RPMI7951 (cell line): Measurements from ENCODE around the gene HES7. TPM values are rescaled to one million over a fixed set of nuclear protein-coding genes. Genes with fewer than 3 reads are reported as not detected.
A peak's percentile ranks its signal among the peaks of the same experiment; 100 is the strongest.

Experiments
- DNase-seq: peaks from one replicate; pipeline ENCODE4 v3.0.0-alpha.2; 2012; ENCODE audit warnings: low read depth
- total RNA-seq: library from RNA; depleted of rRNA; stranded (reverse); fragments of >200 nt; shearing (Covaris generic); gene quantifications from 2 replicates; pipeline ENCODE4 v1.2.3, GENCODE V29; 2014

Gene HES7
- total RNA-seq, 1 experiment from 2014 or later: 0.48 TPM

DNA sequence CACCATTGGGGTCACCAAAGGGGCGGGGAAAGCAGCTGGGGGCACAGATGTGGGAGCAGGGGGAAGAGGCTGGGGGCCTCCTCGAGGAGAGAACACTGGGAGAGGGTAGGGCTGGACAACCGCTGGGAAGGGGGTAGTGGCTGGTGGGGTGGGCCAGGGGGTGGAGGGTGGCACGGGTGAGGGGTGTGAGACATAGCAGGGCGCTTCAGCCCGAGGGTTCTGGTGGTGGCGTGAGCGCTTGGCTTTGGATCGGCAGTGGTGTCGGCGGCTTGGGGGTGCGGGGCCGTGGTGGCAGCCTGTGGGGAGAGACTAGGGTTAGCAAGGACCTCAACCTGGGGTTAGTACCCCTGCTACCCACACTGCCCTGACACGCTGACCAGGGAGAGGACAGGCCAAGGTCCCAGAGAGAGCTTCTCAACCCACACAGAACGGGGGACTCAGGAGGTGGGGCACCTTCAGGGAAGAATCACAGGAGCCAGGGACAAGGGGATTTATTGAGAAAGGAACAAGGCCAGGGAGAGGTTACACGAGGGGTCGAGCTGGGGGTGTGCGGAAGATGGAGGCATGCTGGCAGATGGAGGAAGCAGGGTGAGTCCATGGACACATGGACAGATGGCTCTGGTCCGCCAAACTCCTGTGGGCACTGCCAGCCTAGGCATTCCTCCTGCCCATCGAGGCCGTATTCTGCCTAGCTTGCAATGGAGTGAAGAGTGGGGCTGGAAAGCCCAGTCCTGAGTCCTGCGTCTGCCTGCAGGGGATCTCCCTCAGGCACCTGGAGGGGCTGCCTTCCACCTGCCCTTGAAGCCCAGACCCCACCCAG lies 19.9 kb upstream of the HES7 start:
- DNase-seq: no peak

DNA sequence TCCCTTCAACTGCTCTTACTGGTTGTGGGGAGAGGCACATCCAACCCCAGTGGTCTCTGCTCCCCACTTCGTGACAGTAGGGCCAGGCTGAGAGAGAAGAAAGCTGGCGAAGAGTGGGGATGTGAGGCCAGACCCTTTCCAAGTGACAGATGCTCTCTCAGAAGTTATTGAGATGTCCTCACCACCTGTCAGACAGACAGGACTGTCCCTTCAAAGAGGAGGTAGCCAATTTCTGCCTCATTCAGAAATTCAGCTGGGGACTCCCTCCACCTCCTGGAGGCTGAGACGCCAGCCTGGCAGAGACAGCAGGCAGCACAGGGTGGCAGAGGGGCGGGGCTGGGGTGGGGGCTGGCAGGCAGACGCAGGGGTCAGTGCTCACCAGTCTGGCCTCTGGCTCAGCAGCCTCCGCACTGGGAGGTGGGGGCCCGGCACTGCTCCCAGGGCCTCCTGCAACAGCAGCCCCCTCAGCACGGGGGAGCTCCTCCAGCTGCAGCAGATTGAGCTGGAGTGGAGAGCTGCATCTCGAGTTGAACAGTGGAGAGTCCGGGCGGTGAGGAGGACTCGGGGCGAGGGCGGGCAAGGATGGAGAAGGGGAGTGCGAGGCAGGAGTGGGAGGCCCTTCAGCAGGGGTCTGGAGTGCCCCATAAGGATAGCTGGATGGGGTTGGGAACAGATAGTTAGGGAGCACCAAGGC lies 19.1 kb upstream of the HES7 start:
- DNase-seq: no peak

DNA sequence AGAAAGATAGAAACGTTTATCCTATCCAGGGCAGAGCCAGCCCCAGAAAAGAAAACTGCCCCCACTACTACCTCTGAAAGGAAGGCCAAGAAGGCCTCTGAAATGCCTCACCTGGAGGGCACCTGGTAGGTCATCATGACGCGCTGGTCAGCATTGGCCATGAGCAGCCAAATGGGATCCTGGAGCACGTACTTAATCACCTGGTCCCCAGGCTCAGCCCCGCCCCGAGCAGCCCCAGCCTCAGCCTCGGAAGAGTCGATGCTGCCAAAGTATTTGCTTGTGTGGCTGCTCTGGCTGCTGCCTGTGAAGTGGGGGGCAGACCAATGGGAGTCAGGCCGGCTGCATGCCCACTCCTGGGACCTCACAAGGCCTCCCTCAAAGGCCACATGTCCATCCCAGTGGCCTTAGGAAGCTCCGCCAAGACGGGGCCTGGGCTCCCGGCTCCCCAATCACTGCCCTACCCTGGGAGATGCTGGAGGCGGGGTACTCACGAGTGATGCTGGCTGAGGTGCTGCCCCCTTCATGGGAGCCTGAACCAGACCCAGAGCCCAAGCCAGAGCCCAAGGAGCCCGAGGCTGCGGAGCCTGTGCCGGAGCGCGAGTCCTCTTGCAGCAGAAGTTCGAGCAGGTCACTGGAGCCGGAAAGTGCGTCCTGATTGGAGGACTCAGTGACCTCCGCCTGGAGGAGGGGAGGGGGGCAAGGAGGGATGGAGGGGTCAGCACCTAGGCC lies 18.4 kb upstream of the HES7 start:
- no peak for DNase-seq

DNA sequence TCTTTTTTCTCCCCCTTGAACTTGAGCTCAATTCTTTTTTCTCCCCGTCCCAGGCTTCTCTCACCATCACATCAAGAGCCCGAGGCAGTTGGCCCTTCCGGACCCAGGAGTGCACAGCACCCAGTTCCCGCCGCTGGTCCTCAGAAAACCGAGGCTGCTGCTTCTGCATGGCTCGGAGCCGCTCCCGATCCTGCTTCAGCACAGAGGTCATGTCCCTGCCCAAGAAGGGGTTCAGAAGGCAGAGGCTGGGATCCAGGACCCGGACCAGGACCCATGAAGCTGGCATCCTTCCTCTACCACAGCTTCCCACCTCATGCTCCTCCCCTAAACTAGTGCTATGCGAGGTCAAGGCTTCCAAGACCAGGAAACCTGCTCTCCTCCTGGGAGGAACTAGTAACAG lies 17.8 kb upstream of the HES7 start:
- no peak for DNase-seq

DNA sequence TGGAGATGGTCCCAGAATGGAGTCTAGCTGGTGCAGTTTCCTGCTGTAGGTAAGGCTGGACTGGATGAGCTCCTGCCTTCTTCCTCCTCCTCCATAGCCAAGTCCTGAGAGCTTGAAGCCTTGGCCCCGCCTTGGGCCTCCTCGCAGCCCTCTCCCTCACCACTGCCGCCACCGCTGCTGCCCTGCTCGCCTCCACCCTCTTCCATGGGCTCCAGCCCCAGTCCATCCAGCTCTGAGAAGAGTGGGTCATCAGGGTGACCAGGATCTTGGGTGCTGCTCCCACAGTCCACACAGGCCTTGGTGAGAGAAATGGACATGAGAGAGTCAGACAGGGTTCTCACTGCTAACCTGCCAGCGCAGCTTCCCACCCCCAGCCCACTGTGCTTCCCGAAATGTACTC lies 17.1 kb upstream of the HES7 start:
- no peak for DNase-seq

DNA sequence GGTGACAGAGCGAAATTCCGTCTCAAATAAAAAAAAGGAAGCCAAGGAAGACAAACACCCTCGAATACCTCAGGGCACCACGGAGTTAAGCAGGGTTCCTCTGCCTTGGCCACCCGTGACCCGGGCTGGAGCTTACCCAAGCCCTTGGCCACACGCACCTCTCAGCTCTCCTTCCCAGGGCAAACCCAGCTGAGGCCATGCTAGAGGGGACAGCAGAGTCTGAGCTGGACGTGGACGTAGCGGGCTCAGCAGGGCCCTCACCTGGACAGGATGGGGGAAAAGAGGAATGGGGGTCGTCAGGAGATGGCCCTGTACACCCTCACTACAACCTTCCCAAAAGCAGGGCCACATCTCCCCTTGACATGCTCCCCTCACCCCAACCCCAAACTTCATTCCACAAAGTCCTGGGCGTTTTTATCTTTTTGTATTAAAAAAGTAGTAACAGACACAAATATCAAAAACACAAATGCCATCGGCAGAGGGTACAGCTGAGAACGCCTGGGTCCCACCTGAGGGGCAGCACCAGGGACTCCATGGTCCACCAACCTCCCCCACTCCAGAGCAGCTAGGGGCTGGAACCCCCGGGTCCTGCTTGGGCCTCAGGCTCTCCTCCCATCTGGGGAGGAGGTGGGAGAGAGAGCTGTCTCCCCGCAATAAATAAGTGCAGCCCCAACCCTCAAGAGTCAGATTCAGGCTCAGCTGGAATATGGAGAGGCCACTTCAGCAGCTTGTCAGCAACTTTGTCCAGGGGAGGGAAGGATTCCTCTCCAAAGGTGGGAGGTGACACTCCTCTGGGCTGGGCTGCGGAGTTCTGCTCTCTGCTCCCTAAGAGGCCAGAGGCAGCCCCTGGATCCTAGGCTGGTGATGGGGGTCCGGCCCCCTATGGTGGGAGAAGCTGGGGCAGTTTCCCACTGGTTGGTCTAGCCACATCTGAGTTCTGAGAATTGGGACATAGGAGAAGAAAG lies 16.4 kb upstream of the HES7 start:
- DNase-seq: no peak

DNA sequence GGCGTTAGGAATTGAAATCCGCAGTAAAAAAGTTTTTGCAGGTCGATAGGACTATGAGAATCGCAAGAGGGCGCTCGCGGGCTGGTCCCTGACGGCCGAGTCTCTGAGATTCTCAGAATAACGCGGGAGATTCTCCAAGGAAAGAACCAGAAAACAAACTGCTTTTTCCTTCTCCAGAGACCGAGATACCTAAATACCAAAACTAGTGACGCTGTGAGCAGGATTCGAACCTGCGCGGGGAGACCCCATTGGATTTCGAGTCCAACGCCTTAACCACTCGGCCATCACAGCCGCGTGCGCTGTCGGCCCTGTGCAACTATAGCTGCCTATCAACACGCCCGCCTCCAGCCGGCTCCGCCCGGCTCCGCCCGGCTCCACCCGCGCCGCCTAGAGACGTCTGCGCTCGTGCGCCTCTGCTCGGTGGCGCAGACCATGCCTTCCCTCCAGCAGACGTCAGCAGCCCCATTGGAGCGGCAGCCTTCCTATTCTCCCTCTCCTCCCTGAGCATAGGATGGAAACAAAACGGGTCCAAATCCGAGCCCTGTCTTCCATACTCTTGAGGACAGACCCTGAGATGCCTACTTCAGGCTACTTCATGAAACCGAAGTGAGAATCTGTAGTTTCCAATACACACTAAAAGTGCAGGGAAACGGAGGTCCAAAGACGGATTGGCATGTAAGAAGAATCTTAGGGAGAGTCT lies 14.9 kb upstream of the HES7 start:
- DNase-seq: peak; percentile 95

DNA sequence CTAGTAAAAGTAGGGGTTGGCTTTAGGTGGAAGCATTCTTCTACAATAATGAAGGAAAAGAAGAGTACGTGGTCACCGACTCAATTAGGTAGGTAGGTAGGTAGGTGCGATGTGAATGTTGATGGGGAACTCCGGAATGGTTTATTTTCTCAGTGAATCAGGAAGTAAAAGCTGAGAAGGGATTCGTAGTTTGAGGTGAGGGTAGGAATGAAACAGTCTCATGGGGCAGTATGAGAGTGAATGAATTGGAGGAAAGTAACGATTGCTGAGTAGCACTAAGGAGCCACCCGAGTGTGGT lies 14.4 kb upstream of the HES7 start:
- DNase-seq: no peak

DNA sequence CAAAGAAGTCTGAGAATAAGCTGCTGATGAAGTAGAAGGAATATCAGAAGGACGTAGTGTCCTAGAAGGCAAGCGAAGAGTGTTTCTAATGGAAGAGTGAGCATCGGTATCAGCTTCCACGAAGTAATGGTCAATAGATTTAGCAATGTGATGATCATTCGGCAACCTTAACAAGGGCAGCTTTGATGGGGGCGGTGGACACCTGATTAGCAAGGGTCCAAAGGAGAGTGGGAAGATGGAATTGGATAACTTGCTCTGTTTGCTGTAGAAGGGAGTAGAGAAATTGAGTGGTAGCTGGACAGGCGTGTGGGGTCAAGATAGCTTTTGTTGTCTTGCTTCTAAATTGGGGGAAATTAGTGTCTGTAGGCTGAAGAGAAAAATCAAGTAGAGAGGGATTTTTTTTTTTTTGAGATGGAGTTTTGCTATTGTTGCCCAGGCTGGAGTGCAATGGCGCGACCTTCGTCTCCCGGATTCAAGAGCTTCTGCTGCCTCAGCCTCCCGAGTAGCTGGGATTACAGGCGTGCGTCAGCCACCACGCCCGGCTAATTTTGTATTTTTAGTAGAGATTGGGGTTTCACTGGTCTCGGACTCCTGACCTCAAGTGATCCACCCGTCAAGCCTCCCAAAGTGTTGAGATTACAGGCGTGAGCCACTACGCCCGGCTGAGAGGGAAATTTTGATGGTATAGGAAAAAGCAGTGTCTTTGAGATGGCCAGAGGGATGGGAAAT lies 13.9 kb upstream of the HES7 start:
- DNase-seq: no peak

DNA sequence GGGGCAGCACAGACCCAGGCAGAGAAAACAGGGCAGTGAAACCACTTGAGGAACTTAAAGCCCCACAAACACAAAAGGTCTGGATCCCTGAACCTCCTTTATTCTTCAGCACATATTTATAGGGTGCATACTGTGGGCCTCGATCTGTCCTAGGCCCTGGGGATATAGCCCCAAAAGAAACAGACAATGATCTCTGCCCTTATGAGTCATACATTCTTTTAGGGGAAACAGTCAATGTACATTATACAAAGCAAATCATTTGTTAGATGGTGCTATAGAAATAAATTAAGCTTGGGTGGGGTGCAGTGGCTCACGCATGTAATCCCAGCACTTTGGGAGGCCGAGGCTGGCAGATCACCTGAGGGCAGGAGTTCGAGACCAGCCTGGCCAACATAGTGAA lies 10.0 kb upstream of the HES7 start:
- DNase-seq: no peak

DNA sequence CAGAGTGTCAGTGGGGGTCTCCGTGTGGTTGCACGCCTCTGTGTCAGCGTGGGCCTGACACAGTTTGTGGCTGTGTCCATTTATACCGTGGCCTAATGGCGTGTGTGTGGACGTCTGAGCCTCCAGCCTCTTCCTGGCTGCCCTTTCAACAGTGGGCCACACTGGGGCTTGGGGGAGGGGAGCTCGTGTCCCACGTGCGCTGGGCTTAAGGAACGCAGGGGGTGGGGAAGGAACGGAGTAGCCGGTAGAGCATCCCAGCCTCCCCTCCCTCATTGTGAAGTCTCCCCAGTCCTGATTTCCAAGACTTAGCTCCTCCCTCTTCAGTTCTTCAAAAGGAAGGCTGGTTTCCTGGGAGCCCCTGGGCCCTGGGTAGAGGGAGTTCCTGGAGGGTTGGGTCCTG lies 9.5 kb upstream of the HES7 start:
- DNase-seq: no peak

DNA sequence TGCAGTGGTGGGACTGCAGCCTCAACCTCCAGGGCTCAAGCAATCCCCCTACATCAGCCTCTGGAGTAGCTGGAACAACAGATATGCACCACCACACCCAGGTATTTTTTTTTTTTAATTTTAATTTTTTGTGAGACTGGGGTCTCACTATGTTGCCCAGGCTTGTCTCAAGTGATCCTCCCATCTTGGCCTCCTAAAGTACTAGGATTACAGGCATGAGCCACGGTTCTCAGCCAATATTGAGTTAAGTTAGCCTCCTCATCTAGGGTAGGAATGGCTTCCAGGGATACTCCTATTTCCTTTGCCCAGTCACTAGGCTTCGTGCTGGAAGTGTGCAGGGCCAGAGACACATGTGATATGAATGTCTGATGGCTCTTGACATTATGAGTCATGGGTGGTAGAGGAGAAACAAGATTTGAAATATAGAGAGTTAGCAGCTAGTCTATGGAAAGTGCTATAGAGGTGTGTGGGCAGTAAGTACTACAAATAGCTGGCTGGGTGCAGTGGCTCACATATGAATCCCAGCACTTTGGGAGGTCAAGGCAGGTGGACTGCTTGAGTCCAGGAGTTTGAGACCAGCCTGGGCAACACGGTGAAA lies 8.0 kb upstream of the HES7 start:
- DNase-seq: no peak

DNA sequence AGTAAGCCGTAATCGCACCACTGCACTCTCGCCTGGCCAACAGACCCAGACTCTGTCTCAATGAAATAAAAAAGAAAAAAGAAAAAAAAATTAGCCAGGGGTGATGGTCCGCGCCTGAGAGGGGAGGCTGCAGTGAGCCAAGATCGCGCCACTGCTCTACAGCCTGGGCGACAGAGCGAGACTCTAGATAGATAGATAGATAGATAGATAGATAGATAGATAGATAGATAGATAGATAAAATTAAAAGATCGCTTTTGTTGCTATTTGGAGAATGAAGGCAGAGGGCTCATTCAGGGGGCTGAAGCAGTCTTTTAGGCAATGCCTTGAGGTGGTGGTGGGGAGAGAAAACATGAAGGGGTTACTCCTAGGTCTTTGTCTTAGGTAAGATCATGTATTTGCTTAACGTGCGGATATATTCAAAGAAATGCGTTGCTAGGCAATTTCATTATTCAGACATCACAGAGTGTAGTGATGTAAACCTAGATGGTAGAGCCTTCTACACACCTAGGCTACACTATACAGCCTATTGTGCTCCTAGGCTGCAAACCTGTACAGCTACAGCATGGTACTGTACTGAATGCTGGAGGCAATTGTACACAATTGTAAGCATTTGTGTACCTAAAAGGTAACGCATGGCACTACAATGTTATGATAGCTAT lies 4.3 kb upstream of the HES7 start:
- no peak for DNase-seq

DNA sequence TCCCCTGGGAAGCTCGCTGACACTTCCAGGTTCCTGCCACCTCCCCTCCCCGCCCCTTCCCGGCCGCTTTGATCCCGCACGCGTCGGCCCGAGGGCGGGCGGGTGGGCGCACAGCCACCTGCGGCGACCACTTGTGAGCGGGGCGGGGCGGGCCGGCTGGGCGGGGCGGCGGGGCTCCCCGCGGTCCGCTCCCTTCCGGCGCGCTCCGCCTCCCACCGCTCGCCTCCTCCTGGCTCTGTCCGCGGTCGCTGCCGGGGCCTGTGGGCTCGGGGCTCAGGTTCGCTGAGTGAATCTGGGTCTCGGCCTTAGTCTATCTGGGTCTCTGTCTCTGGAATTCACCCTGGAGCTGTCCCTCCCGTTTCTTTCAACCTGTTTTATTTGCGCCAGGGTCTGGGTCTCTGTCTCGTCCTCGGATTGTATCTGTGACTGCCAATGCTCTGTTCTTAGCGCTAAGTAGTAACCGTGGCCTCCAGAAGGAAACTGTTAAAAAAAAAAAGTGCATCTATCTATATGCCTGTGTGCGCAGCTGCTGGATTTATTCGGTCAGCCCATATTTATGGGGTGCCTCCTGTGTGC lies 2.7 kb upstream of the HES7 start:
- peak; percentile 63 for DNase-seq

DNA sequence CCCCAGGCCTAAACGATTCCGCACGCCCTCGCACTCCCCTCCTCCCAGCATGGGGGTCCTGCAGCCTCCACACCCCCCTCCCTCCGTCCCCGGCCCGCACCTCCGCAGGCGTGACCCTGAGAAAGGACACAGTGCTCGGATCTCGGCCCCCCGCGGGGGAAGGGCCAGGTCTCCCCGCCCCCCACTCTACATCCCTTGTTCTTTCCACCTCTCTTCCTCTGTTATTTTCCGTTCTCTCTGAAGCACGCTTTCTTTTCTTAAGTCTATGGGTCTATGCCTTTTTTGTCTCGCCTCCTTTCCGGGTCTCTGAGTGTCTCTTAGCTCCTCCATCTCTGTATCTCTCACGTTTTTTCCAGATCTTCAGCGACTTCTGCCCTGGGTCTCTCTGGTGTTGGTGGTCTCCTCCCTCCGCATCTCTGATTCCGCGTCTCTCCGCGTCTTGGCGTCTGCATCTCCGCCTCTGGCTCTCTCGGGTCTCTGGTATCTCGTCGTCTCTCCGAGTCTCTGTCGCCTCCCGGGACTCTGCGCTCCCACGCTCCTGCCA lies 2.1 kb upstream of the HES7 start:
- peak; percentile 28 for DNase-seq

DNA sequence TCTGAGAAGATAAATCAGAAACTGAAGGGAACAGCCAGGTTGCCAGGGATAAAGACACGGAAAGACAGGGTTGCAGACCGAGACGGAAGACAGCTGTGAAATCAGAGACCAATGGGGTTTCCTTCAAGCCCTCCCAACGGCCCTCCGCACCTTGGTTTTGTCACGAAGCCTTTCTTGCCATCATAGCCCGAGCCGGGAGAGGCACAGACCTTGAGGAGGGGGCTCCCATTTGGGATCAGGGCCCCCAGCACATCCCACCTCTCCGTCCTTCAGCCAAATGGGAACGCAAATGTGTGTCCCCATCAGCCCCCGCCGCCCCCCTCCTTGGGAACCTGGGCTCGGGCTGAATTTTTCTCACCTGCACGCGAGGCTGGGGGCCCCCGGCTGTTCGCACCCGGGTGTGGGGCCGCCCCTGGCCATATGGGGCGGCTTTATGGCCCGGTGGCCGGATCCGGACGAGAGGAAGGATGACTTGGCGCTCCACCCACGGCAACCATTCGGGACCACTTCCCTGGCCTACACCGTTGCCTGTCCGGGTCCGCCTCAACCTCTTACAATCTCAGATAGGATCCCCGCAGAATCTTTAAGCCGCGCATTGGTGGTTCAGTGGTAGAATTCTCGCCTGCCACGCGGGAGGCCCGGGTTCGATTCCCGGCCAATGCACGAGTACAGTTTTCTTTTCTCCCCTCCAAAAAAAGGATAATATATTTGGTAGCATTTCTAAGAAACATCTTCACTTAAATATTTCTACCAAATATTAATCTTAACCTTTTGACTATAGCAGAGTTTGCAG lies 1.4 kb upstream of the HES7 start:
- DNase-seq: peak; percentile 63

DNA sequence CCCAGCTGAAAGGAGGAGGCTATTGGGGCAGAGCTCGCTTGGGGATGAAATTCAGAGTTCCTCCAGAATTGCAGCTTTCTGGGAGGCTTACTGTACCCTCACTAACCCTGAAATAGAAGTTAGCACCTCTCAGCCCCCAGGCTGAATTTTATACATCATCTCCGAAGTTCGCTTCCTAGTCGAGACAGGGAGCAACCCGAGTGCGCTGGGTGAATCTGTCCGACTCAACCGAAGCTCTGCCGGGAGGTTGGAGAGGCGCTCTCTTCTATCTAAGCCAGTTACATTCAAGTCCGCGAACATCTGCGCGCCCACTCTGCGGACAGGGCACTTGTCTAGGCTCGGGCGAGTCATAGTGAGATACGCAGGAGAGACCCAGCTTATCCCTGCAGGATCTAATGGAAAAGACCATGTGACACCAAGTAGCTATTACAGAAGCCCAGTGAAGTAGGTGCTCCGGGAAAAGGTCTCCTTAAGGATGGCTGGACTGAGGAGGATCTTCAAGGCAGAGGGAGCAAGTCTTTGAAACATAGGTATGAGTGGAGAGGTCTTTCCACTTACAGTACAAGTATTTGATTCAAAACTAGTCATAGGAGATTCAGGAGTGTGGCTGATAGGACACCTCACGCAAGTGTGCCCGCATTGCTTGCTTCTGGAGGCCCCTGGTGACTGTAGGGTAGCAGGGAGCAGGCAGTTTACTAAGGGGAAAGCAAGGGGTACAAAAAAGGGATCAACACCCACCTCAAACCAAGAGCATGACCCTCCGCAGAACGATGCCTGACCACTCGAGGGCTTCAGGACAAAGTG lies 646 bp upstream of the HES7 start:
- DNase-seq: peak; percentile 28
